Spinal cord (tissue), 10 donors: ENCODE data around the gene COL13A1. TPM values are rescaled to one million over a fixed set of nuclear protein-coding genes. Genes with fewer than 3 reads are reported as not detected.
A peak's percentile ranks its signal among the peaks of the same experiment; 100 is the strongest.

Experiments
- DNase-seq, 6 donors: peaks; one replicate each; pipeline versions ENCODE4 v3.0.0 to v3.0.0-alpha.2; 2013 to 2015; ENCODE audit warnings: low spot score in 6 of 6, low read depth in 4 of 6
- H3K27ac ChIP-seq: one replicate; pipeline ENCODE4 v1.5.1; 2013; ENCODE audit warnings: low read depth, low read length, control low read depth
- H3K27me3 ChIP-seq: one replicate; pipeline ENCODE4 v1.6.1; 2013; ENCODE audit warnings: low read length; ENCODE audit not compliant: control insufficient read depth, insufficient read depth
- H3K36me3 ChIP-seq: one replicate; pipeline ENCODE4 v1.6.1; 2013; ENCODE audit warnings: low read length; ENCODE audit not compliant: control insufficient read depth, insufficient read depth
- H3K4me1 ChIP-seq: one replicate; pipeline ENCODE4 v1.6.1; 2013; ENCODE audit warnings: low read length; ENCODE audit not compliant: control insufficient read depth, insufficient read depth
- H3K4me3 ChIP-seq: one replicate; pipeline ENCODE4 v1.5.1; 2013; ENCODE audit warnings: low read depth, low read length, control low read depth
- H3K9me3 ChIP-seq: one replicate; pipeline ENCODE4 v1.6.1; 2013; ENCODE audit warnings: low read length; ENCODE audit not compliant: control insufficient read depth, insufficient read depth
- WGBS: methylation state at CpG from one replicate; pipeline ENCODE4 v1.1.5; 2013; ENCODE audit warnings: missing lambda C conversion rate; ENCODE audit not compliant: insufficient coverage; 5-methylcytosine and 5-hydroxymethylcytosine counted together
- polyA plus RNA-seq, 2 donors: library from polyadenylated mRNA; unstranded; fragments of 120-200 nt; gene quantifications; one replicate each; pipeline ENCODE4 v1.2.1, GENCODE V29; 2013; ENCODE audit not compliant: insufficient read length in 2 of 2
- total RNA-seq, 2 donors: library from RNA; depleted of rRNA in 1 of 2; stranded (reverse); fragments of 120-200 nt in 1 of 2; fragments of >200 nt in 1 of 2; gene quantifications; one replicate each; pipeline versions ENCODE4 v1.2.3 to v1.2.4, GENCODE V29; 2013 to 2014
- donor health status: healthy.

COL13A1 gene
- total and polyA plus RNA-seq, 4 donors, result 11.4 to 44.0 (median 22.1) TPM

- H3K27ac ChIP-seq, result no peak overlapping the region
- 64% methylated on average over 4 of the region's 6 CpGs for WGBS
- no peak overlapping the region for H3K4me3 ChIP-seq
- no peaks in the 10 kb centered on the region for H3K4me1 ChIP-seq
- H3K27me3 ChIP-seq, result no peaks in the 10 kb centered on the region
- H3K36me3 ChIP-seq, result no peaks in the 10 kb centered on the region
- H3K9me3 ChIP-seq, result no peaks in the 10 kb centered on the region
- DNase-seq, result no peak
These were observed 150.5 kb downstream of the COL13A1 start for GRCh38 chr10:69952069-69952800.

GRCh38 chr10:69952821-69953221 is 151.1 kb downstream of the COL13A1 start:
- Histone ChIP-seq H3K9me3 (no peaks in the 10 kb centered on the region), H3K36me3 (no peaks in the 10 kb centered on the region), H3K4me3 (no peak overlapping the region), H3K4me1 (no peaks in the 10 kb centered on the region), H3K27ac (no peak overlapping the region), H3K27me3 (no peaks in the 10 kb centered on the region)
- peak in 2 of 6 donors; percentile 18 to 61 for DNase-seq
- 30% methylated on average over 2 of the region's 5 CpGs for WGBS

- Histone ChIP-seq H3K4me3 (no peak overlapping the region), H3K9me3 (no peaks in the 10 kb centered on the region), H3K27me3 (no peaks in the 10 kb centered on the region), H3K4me1 (no peaks in the 10 kb centered on the region), H3K36me3 (no peaks in the 10 kb centered on the region), H3K27ac (no peak overlapping the region)
- WGBS, result 94% methylated on average over 4 of the region's 6 CpGs
- DNase-seq, result no peak
These were observed 152.1 kb downstream of the COL13A1 start for GRCh38 chr10:69953851-69954250.

- 86% methylated on average over 10 of the region's 10 CpGs for WGBS
- Histone ChIP-seq H3K27me3 (no peaks in the 10 kb centered on the region), H3K36me3 (no peaks in the 10 kb centered on the region), H3K4me1 (no peaks in the 10 kb centered on the region), H3K9me3 (no peaks in the 10 kb centered on the region), H3K4me3 (no peak overlapping the region), H3K27ac (no peak overlapping the region)
- DNase-seq, result no peak
These were observed 153.6 kb downstream of the COL13A1 start for GRCh38 chr10:69955211-69955805.

GRCh38 chr10:69955897-69956740 is 154.4 kb downstream of the COL13A1 start:
- Histone ChIP-seq H3K4me1 (no peaks in the 10 kb centered on the region), H3K4me3 (no peak overlapping the region), H3K9me3 (no peaks in the 10 kb centered on the region), H3K27me3 (no peaks in the 10 kb centered on the region), H3K36me3 (no peaks in the 10 kb centered on the region), H3K27ac (no peak overlapping the region)
- DNase-seq, result no peak
- WGBS, result 94% methylated on average over 13 of the region's 14 CpGs

- no peak overlapping the region for H3K4me3 ChIP-seq
- H3K4me1 ChIP-seq, result no peaks in the 10 kb centered on the region
- no peak overlapping the region for H3K27ac ChIP-seq
- H3K9me3 ChIP-seq, result no peaks in the 10 kb centered on the region
- DNase-seq, result no peak
- H3K36me3 ChIP-seq, result no peaks in the 10 kb centered on the region
- H3K27me3 ChIP-seq, result no peaks in the 10 kb centered on the region
- WGBS, result 85% methylated on average over 7 of the region's 7 CpGs
These were observed 155.1 kb downstream of the COL13A1 start for GRCh38 chr10:69956741-69957230.

GRCh38 chr10:69957241-69957885 is 155.7 kb downstream of the COL13A1 start:
- Histone ChIP-seq H3K4me3 (no peak overlapping the region), H3K27ac (no peak overlapping the region), H3K9me3 (no peaks in the 10 kb centered on the region), H3K36me3 (no peaks in the 10 kb centered on the region), H3K4me1 (no peaks in the 10 kb centered on the region), H3K27me3 (no peaks in the 10 kb centered on the region)
- DNase-seq, result no peak
- 88% methylated on average over 7 of the region's 7 CpGs for WGBS

GRCh38 chr10:69957886-69958555 is 156.3 kb downstream of the COL13A1 start:
- peak in 2 of 6 donors; percentile 21 to 24 for DNase-seq
- Histone ChIP-seq H3K9me3 (no peaks in the 10 kb centered on the region), H3K4me3 (no peak overlapping the region), H3K27me3 (no peaks in the 10 kb centered on the region), H3K4me1 (no peaks in the 10 kb centered on the region), H3K27ac (no peak overlapping the region), H3K36me3 (no peaks in the 10 kb centered on the region)
- 100% methylated on average over 1 of the region's 6 CpGs for WGBS

- no peak overlapping the region for H3K4me3 ChIP-seq
- no peaks in the 10 kb centered on the region for H3K9me3 ChIP-seq
- no peaks in the 10 kb centered on the region for H3K27me3 ChIP-seq
- H3K4me1 ChIP-seq, result no peaks in the 10 kb centered on the region
- DNase-seq, result no peak
- no peak overlapping the region for H3K27ac ChIP-seq
- no peaks in the 10 kb centered on the region for H3K36me3 ChIP-seq
These were observed 156.8 kb downstream of the COL13A1 start for GRCh38 chr10:69958556-69958902.
